Tibial artery (tissue), 4 donors: Measurements from ENCODE around the gene LELP1.
"Not testable (repeated sequence)": the region's sequence is repeated elsewhere in the genome, so short reads cannot be mapped to it uniquely, and the experiment has no call there.

Experiments used
- DNase-seq, 2 donors: peaks; one replicate each; pipeline ENCODE4 v3.0.0-alpha.2; 2019
- H3K27ac ChIP-seq, 2 donors: fragments of 200-600 bp; sonication (generic) in 1 of 2; 1 replicate in 1 of 2; 2 replicates in 1 of 2; pipeline ENCODE4 v1.5.1; 2018 to 2019; ENCODE audit warnings: mild to moderate bottlenecking in 1 of 2
- H3K27me3 ChIP-seq, 2 donors: fragments of 200-600 bp; sonication (generic) in 1 of 2; one replicate each; pipeline versions ENCODE4 v1.5.1 to v1.6.0; 2016 to 2019
- H3K36me3 ChIP-seq, 3 donors: fragments of 200-600 bp; sonication (generic) in 2 of 3; one replicate each; pipeline ENCODE4 v1.5.1; 2016 to 2019; ENCODE audit warnings: mild to moderate bottlenecking in 2 of 3
- H3K4me1 ChIP-seq, 4 donors: fragments of 200-600 bp; sonication (generic) in 2 of 4; 1 replicate in 3 of 4; 2 replicates in 1 of 4; pipeline ENCODE4 v1.5.1; 2016 to 2019
- H3K4me3 ChIP-seq, 2 donors: fragments of 200-600 bp; sonication (generic) in 1 of 2; 1 replicate in 1 of 2; 2 replicates in 1 of 2; pipeline ENCODE4 v1.5.1; 2018 to 2019; ENCODE audit warnings: mild to moderate bottlenecking in 2 of 2
- H3K9me3 ChIP-seq, 3 donors: fragments of 200-600 bp; sonication (generic) in 1 of 3; one replicate each; pipeline ENCODE4 v1.5.1; 2016 to 2019
- intact Hi-C: fragments of 100-400 bp; cut with DNase I; formaldehyde crosslinking; loops from one replicate; pipeline ENCODE4 v1.15.0; 2023; ENCODE audit warnings: low total_unique reads
- TF ChIP-seq, protein P1 (sequence below), 2 experiments: fragments of 200-600 bp in 1 of 2; fragments of 450-650 bp in 1 of 2; IDR thresholded peaks; one replicate each; pipeline ENCODE4 v1.5.1; 2017 to 2019; ENCODE audit warnings: antibody characterized with exemption in 2 of 2, mild to moderate bottlenecking in 1 of 2, moderate library complexity in 1 of 2

The LELP1 gene

DNA sequence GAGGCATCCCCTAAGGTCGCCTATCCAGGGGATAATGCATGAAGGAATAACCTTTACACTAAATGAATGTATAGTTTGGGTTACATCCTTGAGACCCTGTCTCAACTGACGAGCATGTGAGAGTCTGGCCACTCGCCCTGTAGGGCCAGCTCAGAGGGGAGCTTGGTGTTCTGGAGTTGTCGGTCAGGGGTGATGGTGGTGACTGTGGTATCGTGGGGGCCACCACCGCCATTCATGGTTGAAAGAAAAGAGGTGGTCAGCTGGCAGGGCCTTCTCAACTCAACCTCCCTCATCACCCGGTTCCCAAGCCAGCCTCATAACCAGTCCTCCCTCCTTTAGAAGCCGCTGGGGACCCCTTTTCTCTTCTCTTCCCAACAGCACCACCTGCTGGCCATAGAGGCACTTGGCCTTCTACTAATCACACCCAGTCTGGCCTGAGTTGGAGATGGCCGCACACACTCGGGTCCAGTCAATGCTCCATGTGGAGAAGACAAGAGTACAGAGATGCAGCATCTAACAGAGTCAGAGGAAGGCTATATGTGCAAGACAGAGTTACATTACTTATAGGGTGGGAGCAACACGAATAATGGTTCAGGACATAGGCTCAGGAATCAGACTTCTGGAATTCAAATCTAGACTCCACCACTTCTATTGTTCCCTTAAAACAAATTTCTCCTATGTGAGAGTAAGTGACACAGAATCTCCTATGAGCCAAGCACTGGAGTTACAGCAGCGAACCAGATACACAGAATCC is 26.0 kb downstream of the LELP1 start:
- TF ChIP-seq, protein P1, sequence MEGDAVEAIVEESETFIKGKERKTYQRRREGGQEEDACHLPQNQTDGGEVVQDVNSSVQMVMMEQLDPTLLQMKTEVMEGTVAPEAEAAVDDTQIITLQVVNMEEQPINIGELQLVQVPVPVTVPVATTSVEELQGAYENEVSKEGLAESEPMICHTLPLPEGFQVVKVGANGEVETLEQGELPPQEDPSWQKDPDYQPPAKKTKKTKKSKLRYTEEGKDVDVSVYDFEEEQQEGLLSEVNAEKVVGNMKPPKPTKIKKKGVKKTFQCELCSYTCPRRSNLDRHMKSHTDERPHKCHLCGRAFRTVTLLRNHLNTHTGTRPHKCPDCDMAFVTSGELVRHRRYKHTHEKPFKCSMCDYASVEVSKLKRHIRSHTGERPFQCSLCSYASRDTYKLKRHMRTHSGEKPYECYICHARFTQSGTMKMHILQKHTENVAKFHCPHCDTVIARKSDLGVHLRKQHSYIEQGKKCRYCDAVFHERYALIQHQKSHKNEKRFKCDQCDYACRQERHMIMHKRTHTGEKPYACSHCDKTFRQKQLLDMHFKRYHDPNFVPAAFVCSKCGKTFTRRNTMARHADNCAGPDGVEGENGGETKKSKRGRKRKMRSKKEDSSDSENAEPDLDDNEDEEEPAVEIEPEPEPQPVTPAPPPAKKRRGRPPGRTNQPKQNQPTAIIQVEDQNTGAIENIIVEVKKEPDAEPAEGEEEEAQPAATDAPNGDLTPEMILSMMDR (IDR thresholded peaks at IDR 0.05) = peak; percentile 14 to 23
- intact Hi-C loops, DNase-seq, H3K4me3 ChIP-seq, H3K27ac ChIP-seq, H3K27me3 ChIP-seq, H3K9me3 ChIP-seq, H3K36me3 ChIP-seq, H3K4me1 ChIP-seq: not testable (repeated sequence)

DNA sequence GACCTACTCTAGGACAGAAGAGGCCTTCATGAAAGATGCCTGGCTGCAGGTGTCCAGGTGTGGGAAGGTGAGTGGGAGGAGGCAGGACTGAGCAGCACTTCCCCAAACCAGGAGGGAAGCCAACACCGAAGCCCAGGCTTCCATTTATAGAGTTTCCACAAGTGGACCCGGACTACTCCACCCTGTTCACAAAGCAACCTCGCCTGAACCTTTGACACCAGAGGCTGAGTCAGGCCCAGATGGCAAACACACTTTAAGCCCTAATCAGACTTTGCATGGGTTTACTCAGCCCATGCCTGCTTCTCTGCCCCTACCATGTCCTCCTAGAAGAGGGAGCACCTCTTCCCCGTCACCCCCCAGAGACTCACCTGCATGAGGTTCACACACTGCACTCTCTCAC is 28.1 kb downstream of the LELP1 start:
- Histone ChIP-seq H3K4me1 (no peaks in the 10 kb centered on the region), H3K4me3 (no peak overlapping the region), H3K9me3 (no peaks in the 10 kb centered on the region), H3K27me3 (peaks cover 0 to 9% of the 10 kb centered on the region in 2 donors), H3K36me3 (no peaks in the 10 kb centered on the region), H3K27ac (no peak overlapping the region)
- DNase-seq = no peak
- TF ChIP-seq, protein P1 (IDR thresholded peaks at IDR 0.05) = no peak
- intact Hi-C loops = no loop called here

DNA sequence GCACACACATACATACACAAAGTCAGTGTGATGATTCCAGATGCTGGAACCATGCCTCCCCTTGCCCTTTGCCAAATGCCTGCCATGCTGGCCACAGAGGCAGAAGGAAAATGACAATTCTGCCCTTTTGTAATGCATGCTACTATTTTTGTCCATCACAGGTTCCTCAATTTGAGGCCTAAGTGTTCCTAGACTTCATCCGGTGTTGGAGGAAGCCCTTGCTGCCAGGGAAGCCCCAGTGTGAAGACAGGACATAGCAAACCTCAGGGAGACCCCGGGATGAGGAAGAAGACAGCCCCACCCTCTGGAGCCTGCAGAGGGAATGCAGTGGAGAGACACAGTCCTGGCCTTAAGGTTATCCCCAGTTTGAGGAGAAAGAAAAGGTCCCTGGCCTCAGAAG is 28.6 kb downstream of the LELP1 start:
- intact Hi-C loops = no loop called here
- Histone ChIP-seq H3K9me3 (no peaks in the 10 kb centered on the region), H3K36me3 (no peaks in the 10 kb centered on the region), H3K4me1 (no peaks in the 10 kb centered on the region), H3K4me3 (no peak overlapping the region), H3K27ac (no peak overlapping the region), H3K27me3 (peaks cover 0 to 7% of the 10 kb centered on the region in 2 donors)
- peak in 1 of 2 donors; percentile 45 for DNase-seq
- TF ChIP-seq, protein P1 (IDR thresholded peaks at IDR 0.05) = no peak

DNA sequence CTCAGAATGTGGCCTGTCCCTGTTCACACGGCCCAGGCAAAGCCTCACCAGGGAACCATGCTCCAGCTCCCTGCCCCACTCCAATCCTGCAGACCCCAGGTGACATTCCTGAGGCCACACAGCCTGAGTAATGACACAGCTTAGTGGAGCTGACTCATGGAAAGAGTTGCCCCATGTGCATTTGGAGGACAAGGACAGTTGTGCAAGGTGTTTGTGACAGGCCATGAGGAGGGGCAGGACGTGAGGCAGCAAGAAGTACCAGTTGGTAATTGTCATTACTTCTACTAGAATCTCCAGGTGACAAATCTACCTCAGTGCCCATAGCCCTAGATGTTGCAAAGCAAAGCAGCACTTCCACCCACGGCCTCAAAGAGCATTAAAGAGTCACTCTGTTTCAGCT is 29.3 kb downstream of the LELP1 start:
- no peaks in the 10 kb centered on the region for H3K4me1 ChIP-seq
- no peak overlapping the region for H3K4me3 ChIP-seq
- H3K9me3 ChIP-seq = no peaks in the 10 kb centered on the region
- H3K27me3 ChIP-seq = peaks cover 0 to 4% of the 10 kb centered on the region in 2 donors
- no peaks in the 10 kb centered on the region for H3K36me3 ChIP-seq
- H3K27ac ChIP-seq = no peak overlapping the region
- intact Hi-C loops = no loop called here
- DNase-seq = no peak
- TF ChIP-seq, protein P1 (IDR thresholded peaks at IDR 0.05) = no peak

DNA sequence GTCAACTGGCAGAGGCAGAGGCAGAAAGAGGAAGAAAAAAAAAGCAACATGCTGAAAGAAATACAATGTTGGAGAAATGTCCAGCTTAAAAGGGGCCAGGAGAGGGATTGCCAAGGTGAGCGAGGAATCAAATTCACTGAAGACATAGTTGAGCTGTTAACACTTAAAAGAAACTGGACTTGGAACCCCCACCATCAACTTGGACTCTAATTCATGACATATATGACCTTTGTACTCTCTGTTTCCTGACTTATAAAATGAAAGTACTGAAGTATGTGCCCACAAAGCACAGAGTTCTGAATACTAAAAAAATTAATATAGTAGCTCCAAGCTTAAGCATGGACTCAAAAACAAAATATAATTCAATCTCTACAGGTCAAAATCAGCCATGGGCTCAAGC is 30.2 kb downstream of the LELP1 start:
- no peak for DNase-seq
- H3K27me3 ChIP-seq = peaks cover 0 to 4% of the 10 kb centered on the region in 2 donors
- H3K4me1 ChIP-seq = no peaks in the 10 kb centered on the region
- H3K36me3 ChIP-seq = no peaks in the 10 kb centered on the region
- no peak overlapping the region for H3K27ac ChIP-seq
- no peak overlapping the region for H3K4me3 ChIP-seq
- H3K9me3 ChIP-seq = no peaks in the 10 kb centered on the region
- TF ChIP-seq, protein P1 (IDR thresholded peaks at IDR 0.05) = no peak
- intact Hi-C loops = no loop called here
